ENCODE measurements around the gene DNTT.
A peak's percentile ranks its signal among the peaks of the same experiment; 100 is the strongest.

Gene DNTT
- 0 to 1.3 (median 0) reads per million in 17 experiments for total RNA-seq

DNA sequence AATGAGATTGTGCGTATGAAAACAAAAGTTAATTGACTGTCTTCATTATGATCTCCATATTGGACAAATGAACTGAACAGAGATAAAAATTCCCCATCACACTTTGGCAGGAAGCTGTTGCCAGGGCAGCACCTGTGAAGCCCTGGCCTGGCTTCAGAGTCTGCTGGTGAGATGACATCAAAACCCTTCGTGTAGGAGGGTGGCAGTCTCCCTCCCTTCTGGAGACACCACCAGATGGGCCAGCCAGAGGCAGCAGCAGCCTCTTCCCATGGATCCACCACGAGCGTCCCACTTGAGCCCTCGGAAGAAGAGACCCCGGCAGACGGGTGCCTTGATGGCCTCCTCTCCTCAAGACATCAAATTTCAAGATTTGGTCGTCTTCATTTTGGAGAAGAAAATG lies at the start of gene DNTT:
TSS of gene DNTT (plus strand) at position 205 of the 400 bp plus-strand sequence. CDS start at position 269, 64 bp downstream.
- DNase-seq: no peak

- no peak for DNase-seq
Observed at GRCh38 chr10:96254976-96255375, 49.3 kb upstream of the DNTT start.

GRCh38 chr10:96255549-96256333 lies 48.5 kb upstream of the DNTT start:
- DNase-seq: no peak

DNA sequence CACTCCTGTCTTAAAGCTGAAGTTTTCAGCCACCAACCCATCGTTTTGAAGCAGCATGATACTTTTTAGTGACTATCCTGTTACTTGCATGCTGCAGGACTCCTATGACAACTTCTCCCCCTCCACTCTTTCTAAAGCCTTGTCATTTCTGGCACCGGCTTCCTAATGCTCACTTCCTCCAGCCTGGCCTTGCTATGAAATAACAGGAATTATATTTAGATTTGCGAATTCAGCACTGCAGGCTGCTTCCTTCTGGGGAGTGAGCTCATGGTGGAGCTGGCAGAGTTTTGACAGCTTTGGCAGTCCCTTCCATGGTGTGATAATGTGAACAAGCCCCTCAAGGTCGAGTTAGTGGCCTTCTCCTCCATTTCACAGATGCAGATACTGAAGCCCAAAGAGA lies 46.3 kb upstream of the DNTT start:
- peak; percentile 83 to 93 (median 88) for DNase-seq

GRCh38 chr10:96259150-96259549 lies 45.1 kb upstream of the DNTT start:
- peak in 2 of 4 experiments; percentile 43 to 47 for DNase-seq

DNA sequence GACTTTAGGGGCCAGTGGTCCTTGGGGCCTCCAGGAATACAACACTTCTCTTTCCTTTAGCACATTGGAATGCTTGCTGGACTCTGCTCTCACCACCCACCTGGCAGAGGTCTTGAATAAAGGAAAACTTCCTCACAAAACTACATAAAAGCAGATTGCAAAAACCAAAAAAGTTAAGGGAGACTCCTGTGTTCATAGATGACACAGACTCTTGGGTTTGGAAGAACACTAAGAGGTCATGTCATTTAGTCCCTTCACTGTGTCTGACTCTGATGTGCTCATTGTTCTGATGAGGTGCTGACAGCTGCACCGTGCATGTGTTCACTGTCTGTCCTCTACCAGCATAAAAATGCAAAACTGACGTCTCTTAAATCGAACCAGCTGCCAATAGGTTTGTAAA lies 44.2 kb upstream of the DNTT start:
- no peak for DNase-seq

DNA sequence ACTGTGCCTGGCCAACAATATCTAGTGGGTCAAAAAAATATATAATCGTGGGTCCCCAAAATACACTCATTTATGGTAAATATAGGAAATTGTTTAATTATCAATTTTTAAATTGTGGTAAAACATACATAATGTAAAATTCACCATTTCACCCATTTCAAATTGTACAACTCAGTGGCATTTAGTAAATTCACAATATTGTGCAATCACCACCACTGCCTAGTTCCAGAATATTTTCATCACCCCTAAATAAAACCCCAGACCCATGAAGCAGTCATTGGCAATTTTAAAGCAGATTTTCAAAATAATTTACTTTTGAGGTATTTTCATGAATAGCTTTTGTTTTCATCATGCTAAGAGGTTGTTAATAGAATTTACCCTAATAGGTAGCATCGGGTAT lies 43.1 kb upstream of the DNTT start:
- no peak for DNase-seq

DNA sequence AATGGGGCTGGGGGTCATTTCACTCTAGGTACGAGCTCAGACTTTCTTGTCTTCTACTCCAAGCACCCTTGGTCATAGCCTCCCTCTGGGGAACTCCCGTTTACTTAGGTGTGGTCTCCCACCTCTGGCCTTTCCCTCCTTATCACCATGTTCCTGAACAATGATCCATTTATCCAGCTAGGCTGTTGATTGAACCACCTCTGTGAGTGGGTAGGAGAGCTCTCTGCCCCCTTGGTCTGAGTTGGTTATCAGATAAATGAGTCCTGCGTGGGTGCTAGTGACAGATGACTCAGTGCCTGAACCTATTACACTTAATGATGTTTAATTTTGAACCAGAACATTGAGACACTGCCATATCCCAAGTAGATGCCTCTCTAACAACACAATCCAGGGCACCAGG lies 42.3 kb upstream of the DNTT start:
- DNase-seq: no peak

GRCh38 chr10:96263176-96263575 lies 41.1 kb upstream of the DNTT start:
- DNase-seq: no peak

- DNase-seq: peak in 3 of 4 experiments; percentile 36 to 53 (median 46)
Observed at GRCh38 chr10:96263669-96264068, 40.6 kb upstream of the DNTT start.

DNA sequence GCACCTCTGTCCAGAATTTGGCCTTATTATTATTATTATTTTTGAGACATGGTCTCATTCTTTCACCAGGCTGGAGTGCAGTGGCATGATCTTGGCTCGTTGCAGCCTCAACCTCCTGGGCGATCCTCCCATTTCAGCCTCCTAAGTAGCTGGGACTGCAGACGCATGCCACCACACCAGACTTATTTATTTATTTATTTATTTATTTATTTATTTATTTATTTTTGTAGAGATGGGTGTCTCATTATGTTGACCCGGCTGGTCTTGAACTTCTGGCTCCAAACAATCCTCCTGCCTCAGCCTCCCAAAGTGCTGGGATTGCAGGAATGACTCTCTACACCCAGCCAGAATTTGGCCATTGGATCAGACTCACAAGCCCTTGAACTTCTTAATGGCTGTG lies 39.3 kb upstream of the DNTT start:
- no peak for DNase-seq

DNA sequence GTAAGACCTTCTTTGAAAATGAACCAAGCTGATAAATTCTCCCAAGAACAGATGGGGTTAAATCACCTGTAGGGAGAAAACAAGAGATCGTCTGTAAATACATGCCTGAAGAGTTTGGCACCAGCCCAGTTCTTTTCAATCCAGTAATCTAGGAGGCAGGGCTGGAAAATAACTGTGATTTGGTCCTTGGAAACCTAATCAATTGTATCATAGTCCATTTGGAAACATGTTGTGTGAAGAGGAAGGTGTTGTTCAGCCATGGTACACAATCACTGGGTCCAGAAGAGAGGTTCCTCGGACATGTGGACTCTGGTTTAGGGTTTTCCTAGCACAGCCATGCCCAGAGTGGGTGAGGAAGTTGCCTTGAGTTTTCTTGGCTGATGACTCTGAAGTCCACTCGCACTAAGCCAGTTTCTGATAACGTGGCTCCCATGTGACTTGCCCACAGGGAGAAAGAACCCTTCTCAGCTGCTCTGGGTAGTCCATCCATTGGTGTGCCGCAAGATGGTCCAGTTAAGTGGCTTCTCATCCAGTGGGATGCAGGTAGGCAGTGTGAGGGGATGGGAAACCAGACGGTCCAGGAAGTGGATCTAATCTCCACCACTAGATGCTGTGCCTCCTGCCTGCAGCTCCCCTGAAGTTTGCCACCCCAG lies 38.0 kb upstream of the DNTT start:
- no peak for DNase-seq

DNA sequence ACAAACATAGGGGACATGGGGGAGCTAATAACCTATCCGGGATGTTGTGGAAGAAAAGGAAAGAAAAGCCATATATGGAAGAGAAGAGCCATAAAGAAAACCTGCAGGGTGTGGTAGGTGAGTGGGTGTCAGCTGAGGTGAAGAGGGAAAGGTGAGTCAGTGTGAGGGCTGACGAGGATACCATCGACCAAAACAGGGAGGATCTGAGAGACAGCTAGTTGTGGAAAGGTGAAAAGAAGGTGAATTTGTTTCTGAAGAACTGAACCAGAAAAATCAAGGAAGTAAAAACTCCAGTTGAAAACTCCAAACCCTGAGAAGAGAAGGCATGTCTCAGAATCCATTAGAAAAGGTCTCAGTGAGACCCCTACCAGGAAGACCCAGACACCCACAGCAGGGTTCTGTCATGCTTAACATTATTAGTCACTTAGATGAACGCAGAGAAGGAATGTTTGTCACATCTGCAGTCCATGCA lies 37.0 kb upstream of the DNTT start:
- no peak for DNase-seq

- DNase-seq: no peak
Observed at GRCh38 chr10:96268341-96268909, 35.8 kb upstream of the DNTT start.

DNA sequence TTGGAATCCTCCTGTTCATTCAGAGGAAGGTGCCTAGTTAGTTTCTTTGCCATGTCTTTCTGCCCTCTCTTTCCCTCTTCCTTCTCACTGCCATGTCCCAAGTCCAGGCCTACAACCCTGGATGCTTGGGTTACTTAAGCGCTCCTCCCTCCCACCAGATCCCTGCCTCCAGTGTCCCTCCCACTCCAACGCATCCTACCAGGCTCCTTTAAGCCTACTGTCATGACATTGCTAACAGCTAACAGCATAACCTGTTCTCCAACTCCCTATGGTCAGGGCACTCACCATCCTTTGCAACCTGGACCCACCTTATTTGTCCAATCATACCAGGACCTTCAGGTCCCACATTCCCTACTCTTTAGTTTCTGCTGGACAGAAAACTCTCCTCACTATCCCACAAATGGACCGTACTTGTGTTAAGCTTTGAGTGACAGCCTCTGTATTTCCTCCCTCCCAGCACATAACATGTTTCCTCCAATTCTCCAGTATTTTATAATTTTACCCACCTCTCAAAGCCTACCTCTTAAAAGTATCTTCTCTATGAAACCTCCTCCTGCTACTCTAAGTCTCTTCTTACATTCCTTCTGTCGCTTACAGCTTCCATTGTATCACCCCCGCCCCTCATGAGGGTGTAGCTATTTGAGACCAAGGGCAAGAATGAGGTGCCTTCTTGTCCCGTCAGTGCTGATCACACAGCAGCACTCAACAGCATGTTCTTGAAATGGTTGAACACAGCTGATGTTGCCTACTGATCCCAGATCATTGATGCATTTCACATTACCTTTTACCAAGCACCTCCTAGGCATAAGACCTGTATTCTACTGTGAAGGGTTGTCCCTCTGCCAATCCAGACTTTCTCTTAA lies 34.6 kb upstream of the DNTT start:
- DNase-seq: no peak

- peak; percentile 78 to 88 (median 83) for DNase-seq
Observed at GRCh38 chr10:96270571-96270970, 33.7 kb upstream of the DNTT start.

DNA sequence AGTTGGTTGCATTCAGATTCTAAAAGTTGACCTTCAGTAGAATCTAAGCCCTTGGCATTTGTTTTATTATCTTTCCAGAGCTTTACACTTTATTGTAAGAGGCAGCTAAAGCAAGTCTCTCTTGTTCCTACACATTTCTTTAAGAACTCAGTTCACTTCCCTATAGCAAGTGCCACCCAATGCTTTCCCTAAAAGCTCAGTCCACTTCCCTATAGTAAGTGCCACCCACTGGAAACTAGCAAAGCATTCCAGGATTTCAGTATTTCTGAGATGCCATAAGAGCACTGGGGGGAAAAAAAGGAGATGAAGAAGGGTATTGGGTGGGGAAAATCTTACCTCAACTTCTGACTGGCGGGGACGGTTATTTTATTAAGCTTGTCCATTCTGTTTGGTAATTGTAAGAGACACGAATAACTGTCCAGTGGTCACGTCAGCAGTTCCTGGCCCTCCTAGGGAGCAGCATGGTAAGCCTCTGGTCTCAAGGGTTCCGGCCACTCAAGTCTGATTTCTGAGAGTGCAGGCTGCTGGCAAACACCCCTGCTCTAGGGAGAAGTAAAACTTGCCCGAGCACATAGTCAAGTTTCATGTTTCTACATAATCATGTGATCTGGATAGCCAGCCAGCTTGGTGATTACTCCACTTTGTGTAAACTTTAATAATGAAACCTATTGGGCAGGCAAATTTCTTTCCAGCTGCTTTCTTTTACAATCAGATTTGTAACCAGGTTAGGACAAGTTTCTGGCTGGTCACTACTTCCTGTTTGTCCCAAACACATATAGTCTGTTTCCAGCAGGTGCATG lies 33.0 kb upstream of the DNTT start, which contains the start of gene BLNK:
TSS of gene BLNK (minus strand) at position 554 of the 800 bp plus-strand sequence. CDS start at position 383, 171 bp downstream.
- DNase-seq: peak; percentile 83 to 94 (median 88)

- DNase-seq: no peak
Observed at GRCh38 chr10:96272316-96273280, 31.6 kb upstream of the DNTT start.

GRCh38 chr10:96275685-96276418 lies 28.4 kb upstream of the DNTT start:
- DNase-seq: no peak

DNA sequence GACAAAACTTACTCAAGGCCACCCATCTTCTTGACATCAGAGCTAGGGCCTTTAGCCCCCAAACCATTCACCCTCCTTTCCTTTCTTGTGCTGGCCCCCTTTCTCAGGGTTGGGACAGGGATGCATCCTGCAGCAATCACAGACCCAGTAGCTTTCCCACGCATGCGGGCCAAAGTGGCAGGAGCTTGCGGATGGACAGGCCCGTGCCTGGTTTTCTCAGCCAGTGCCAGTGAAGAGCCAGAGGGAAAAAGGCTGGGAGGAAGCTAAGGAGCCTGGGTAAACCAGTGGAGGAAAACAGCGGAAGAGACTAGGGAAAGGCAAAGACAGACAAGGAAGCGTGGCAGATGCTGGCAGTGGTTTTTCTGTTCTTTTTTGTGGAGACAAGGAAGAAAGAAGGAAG lies 27.8 kb upstream of the DNTT start:
- DNase-seq: no peak
